Inferior parietal cortex (tissue), 1 donor: ENCODE measurements around the gene MACROH2A2.
"Not testable (repeated sequence)": the region's sequence is repeated elsewhere in the genome, so short reads cannot be mapped to it uniquely, and the experiment has no call there.

ENCODE experiments used
- DNase-seq: peaks from one replicate; pipeline ENCODE4 v3.0.0-alpha.2; 2016; ENCODE audit errors: extremely low spot score

Gene MACROH2A2

DNA sequence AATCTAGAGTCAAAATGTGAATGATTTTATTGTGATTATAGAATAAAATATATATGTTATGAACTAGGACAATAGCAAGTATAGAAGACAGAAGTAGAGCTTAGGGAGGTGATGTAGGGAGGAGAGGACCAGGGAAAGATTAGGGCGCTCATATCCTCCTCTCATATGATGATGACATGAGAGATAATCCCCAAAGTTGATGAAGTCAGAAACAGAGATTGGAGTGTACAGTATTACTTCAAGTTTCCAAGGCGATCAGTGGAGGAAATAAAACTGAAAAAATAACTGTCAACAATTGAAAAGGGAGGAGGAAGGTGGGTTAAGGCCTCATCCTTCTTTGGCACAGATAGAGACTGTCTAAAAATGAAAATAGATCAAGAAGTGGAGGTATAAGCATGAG lies 14.9 kb downstream of the MACROH2A2 start:
- no peak for DNase-seq

DNA sequence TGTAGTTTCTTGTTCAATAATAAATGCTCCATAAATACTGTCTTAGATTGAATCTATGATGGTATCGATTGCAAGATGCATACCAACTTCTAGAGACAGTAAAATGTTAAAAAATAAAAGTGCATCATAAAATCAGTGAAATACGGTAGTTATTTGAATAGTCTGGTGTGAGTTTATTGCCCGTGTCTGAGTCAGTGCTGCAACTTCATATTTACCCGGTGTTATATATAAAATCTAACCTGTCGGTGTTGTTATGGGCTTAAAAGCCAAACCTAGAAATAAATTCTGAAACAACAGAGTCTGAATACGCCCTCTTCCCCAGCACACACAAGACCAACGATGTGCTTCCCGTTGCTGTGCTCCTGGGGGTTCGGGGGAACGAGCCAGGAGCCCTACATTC lies 16.3 kb downstream of the MACROH2A2 start:
- no peak for DNase-seq

DNA sequence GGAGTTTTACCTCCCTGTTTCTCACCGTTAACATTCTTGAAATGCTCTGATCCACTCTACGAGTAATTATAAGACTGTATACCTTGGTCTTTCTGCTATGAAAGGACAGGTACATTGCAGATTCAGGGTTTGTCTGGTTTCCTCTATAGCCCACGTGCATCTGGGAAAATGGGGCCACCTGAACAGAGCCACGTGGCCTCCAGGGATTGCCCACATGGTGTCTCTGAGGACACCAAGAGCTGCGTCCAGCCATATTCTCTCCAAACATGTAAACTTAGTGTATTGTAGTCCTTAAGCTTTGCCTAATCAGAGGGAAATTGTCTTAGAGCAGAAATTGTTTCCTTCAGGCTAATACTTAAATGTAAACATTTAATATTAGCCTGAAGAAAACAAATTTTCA lies 16.7 kb downstream of the MACROH2A2 start:
- DNase-seq, result no peak

DNA sequence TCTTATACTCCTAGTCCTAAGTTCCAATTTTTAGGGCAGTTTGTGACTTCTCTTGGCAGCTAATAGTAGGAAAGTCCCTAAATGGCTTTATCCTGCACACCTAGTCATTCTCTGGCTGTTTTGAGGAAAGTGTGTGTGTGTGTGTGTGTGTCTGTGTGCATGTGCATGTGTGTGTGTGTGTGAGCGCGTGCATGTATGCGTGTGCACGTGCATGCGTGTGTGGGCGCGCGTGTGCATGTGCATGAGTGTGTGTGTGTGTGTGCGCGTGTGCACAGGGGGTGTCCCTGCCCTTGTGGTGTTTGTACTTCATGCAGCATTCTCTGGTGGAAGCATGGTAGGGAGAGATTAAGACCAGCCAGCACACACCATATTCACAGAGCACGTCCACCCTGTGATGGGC lies 18.2 kb downstream of the MACROH2A2 start:
- DNase-seq, result no peak

DNA sequence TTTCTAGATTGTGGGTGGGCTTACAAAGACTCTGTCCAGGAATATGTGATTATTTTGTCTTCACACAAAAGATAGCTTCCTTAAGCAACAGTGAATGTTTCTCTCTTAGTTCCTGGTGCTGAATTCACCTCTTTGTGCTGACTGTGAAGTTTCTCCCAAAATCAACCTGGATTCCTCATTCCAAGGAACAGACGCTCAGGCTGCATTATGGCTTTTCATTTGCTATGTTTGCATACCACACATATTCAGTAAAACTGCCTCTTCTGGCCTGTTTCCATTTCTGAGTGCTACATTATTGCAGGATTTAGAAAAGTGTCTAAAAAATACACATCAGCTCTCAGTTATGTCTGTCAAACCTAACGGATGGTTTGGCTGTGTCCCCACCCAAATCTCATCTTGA lies 21.5 kb downstream of the MACROH2A2 start:
- DNase-seq, result no peak

DNA sequence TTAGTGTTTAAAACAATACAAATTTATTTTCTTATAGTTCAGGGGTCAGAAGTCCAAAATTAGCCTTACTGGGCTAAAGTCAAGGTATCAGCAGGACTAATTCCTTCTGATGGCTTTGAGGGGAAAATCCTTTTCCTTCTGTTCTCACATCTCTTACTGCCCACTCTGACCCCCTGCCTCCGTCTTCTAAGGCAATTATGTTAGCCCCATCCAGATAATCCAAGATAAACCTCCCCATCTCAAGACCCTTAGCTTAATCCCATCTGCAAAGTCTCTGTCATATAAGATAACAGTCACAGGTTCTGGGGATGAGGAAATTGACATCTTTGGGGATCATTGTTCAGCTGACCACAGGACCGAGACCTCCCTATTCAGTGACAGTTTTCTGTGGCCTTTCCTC lies 22.3 kb downstream of the MACROH2A2 start:
- DNase-seq, result no peak

DNA sequence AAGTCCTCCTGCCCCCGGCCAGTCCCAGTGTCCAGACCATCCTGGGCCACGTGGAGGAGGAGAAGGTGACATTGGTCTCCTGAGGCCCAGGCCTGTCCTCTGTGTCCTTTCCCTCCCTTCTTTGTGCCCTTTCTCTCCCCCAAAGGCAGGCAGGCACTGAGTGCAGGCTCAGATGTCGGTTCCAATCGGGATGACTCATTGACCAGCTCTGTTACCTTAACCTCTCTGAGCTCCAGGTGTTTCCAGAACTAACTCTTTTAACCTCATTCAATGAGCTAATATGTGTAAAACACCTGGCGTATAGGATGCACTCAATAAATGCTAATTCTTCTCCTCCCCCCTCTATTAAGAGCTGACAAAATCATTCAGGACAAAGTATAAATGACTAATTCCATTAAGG lies 25.7 kb downstream of the MACROH2A2 start:
- DNase-seq, result no peak

DNA sequence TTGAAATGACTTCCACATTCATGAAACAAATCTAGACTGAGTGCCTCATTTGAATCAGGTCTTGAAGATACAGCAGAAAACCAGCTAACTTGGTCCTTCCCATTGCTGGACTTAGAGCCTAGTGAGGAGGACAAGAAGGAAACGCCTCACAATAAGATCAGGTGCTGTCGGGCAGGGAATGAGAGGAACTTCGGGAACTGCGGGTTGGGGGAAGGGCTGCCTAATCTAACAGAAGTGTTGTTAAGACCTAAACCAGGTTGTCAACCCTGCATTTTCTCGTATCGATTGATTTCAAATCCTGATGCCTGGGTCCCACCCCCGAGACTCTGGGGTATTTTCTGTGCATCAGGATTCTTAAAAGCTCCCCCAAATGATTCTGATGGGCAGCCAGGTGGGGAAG lies 26.3 kb downstream of the MACROH2A2 start:
- DNase-seq, result no peak

DNA sequence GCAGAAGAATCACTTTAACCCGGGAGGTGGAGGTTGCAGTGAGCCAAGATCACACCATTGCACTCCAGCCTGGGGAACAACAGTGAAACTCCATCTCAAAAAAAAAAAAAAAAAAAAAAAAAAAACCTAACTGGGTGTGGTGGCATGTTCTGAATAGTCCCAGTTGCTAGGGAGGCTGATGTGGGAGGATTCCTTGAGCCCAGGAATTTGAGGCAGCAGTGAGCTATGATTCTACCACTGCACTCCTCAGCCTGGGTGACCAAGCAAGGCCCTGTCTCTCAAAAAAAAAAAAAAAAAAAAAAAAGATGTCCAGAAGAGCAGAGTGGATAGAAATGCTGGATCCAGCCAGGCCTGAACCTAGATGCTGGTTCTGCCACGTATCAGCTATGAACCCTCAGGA lies 28.1 kb downstream of the MACROH2A2 start:
- DNase-seq, result not testable (repeated sequence)

DNA sequence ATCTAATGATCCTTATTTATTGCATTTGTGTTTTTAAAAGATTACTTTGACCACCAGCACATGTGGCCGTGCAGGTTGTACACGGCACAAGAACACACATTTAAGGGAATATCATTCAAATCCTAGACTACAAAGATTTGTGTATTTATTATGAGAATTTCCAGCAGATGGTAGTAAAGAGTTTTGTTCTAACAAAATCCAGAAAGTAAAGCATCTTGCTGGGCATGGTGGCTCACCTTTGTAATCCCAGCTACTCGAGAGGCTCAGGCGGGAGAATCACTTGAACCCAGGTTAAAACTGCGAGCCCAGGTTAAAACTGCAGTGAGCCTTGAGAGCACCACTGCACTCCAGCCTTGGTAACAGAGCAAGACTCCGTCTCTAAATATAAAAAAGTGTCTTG lies 31.5 kb downstream of the MACROH2A2 start:
- no peak for DNase-seq

DNA sequence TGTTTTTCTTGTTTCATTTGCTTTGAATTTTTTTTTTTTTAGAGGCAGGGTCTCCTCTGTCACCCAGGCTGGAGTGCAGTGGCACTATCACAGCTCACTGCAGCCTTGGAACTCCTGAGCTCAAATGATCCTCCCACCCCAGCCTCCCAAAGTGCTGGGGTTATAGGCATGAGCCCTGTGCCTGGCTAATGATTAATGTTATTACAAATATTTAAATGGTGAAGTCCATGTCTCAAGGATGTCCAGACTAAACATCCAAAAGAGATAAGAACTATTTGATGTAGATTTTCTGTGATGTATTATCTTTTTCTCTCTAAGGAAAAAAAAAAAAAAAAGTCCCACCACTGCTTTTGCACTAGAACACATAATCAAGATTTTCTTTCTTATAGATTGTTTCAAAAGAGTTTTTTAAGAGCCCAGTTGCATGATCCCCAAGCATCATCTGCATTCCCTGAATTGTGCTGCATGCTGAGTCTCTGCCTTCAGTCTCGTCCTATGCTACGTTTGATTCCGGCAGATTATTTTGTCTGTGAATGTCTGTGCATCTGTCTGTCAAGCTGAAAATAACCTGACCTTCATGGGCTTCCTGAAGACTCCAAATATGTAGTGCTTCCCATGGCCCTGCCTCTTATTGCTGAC lies 33.4 kb downstream of the MACROH2A2 start:
- DNase-seq, result no peak

DNA sequence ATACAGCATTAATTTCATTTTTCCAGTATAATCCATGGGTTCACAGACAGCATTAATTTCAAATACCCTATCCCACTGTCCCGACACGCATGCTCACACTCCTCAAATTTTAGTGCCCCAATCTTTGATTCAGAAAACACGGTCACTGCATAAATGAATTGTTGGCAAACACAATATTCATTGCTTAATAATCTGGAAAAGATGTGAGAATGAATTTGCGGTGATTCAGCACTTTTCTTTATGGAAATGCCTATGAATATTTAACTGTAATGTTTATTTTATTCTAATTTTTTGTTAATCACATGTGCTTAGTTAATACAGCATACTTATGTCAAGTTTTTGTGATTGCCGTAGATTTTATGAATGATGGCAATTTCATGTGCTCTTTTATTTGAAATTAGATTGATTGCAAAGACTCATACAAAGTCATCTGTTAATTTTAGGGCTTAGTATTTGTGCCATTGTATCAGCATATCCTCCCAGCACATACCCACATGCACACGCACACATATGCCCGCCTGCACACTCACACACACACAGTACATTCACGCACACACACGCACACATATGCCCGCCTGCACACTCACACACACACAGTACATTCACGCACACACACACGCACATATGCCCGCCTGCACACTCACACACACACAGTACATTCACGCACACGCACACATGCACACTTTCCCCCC lies 35.1 kb downstream of the MACROH2A2 start:
- no peak for DNase-seq

DNA sequence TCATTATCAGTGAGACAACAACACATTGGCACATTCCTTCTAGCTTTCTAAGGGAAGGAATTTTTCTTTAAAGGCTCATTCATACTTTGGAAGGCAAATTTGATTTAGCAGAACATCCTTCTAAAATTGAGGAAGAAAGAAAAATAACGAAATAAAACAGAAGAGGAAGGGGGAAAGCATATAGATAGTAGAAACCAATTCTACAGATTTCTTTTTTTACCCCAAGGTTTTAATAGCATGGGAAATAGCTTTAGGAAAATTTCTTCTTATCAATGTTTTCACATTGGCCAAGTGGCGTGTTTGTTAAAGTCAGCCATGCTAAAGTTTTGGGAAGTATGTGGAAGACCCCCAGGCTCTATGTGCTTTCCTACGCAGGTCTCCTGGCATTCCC lies 35.7 kb downstream of the MACROH2A2 start:
- DNase-seq, result no peak

DNA sequence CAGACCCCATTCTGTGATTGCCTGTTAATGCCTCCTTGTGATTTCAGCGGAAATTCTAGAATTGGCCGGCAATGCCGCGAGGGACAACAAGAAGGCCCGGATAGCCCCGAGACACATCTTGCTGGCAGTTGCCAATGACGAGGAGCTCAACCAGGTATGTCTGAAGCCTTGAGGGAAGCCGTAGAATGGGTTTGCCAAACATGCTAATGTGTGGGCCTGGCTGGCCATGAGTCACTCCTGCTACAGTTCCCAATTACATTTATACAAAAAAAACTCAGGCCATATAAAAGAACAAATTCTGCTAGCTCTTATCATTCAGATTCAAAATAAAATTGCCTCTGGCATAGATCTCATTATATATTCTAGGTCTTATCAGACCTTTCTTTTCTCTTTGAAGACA lies 37.4 kb downstream of the MACROH2A2 start:
- no peak for DNase-seq

DNA sequence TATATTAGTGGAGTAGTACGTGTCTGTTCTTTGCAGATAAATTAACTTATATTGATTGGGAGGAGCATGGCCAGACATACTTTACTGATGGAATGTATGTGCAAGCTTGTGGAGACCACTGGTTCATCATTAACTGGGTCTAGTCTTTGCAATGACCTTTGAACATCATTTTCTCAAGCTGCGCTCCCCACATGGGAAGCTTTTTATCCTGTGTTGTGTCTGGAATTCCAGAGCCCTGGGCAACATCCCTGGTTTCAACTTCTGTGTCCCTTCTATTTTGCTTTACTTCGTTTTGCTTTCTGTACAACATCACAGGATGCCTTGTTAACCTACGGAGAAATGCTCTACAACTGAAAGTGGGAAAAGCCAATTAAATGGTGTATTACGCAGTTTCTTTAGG lies 38.3 kb downstream of the MACROH2A2 start:
- DNase-seq, result no peak

DNA sequence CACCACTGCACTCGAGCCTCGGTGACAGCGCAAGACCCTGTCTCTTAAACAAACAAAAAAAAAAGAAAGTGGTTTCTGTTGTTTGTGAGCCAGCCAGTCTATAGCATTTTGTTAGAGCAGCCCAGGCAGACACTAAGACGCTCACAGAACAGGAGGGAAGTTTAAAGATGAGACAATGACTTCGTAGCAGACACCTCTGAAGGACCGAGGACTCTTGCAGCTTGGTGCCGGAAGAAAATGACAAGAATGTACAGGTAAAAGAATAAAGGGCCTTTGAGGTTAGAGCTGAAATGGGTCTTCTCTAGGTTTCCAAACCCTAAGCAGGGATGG lies 39.7 kb downstream of the MACROH2A2 start:
- no peak for DNase-seq

DNA sequence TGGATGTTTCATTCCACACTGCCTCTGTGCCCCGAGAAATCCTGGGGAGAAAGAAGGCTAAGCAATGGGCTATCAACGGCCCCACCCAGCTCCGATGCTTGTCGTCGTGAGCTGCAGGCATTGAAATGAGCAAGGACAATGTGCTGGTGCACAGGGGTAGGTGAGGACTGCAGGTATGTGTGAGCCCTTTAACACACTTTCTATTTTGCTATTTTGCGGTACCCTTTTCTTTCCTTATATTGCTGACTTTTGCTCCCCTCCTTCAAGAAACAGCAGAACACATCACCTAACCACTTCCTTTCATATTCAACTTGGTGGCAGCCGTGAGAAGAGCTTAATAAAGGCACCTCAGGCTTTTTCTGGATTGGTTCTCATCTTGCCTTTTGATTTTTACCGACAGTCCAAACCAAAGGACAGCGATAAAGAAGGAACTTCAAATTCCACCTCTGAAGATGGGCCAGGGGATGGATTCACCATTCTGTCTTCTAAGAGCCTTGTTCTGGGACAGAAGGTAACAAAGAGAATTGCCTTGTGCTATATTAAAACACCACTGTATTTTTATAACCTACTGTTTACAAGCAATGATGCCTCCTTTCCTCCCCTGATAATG lies 40.8 kb downstream of the MACROH2A2 start:
- DNase-seq, result no peak

DNA sequence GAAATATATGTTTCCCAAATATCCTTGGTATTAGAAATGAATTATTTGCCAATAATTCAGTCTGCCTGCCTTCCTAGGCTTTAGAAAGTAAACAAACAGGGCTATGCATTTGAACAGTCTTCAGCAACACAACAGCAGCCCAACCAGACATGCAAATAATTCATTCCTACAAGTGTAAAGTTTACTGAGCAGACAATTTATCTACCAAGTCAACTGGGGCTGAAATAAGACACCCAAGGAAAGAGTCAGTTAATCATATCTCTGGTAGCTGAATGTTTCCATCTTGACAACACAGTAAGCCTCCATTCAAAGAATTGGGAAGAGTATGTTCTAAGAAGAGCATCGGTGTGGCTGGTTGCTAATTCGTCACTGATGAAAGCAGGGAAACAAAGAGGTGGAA lies 41.6 kb downstream of the MACROH2A2 start:
- DNase-seq, result no peak

DNA sequence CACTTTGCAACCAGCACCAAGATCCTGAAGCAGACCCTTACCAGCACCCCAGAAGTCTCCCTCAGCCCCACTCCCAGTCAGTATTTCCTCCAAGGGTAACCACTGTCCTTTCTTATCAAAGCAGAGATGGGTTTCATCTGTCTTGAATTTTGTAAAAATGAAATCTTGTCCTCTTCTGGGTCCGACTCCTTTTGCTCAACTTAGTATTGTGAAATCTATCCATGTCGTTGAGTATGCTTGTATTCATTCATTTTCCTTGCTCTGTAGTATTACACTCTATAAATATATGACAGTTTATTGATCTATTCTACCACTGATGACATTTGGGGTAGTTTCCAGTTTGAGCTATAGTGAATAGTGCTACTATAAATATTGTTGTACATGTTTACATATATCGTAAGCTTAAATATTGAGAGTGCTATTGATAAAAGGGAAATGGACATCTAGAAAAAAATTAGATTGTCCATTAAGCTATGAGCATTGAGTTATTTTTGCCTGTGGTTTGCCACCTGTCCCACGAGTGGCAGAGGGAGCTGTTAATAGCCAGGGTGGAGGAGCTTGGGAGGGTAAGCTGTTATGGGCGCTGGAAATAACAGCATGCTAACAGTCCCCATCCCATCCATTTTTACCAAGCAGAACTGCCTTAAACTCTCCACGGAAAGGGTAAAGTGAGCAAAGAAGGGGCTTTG lies 43.5 kb downstream of the MACROH2A2 start:
- no peak for DNase-seq

DNA sequence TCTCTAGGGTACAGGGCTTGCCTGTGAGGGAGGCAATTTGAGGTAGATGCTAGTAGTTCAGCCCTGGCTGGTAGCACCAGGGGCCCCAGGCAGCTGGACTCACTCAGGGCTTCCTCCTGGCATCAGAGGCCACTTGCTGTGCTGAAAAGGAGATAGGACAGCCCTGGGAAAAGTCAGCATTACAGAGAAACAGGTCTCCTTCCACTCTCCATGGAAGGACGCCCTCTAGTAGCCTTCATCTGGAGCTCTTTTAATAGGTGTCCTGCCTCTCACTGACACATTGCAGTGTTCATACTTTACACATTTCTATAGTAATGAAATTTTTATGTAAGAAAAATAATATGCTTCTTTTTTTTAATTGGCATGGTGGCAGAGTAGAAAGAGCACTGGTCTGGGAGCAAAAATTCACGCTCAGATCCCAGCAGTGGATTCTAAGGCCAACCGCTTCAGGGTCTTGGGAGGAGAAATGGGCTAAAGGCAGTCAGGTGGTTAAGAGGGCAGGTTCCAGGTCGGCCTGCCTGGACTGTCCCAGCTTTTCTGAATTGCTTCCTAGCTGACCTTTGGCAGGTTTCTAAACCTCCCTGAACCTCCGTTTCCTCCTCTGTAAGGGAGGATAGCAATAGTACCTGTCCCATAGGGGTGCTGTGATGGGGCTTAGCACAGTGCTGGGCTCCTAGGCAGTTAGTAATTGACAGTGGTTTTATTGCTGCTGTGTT lies 44.2 kb downstream of the MACROH2A2 start:
- no peak for DNase-seq

DNA sequence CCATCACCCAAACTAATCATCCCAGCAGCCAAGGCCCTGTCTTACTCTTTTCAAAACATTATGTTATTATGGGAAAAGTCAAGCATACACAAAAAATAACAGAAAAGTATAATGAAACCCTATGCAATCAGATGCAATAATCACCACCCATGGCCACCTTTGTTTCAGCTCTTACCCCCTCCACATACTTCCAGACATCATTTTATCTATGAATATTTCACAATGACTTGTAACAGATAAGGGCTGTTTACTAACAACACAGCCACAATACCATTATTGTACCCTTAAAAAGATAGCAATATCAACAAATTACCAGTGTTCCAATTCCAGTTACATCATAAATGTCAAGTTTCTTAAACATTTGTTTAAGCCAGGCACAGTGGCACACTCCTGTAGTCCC lies 44.8 kb downstream of the MACROH2A2 start:
- DNase-seq, result no peak

DNA sequence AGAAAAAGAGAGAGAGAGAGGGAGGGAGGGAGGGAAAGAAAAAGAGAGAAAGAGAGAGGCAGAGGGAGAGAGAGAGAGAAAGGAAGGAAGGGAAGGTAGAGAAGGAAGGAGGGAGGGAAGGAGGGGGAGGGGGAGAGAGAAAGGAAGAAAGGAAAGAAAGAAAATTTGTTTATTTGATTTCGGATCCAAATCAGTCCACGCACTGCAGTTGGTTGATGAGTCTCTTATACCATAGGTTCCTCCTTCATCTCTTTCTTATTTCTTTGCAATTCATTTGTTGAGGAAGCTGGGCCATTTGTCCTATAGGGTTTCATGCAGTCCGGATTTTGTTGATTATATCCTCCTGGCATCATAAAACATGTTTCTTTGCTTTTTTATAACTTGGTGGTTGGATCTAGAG lies 45.6 kb downstream of the MACROH2A2 start:
- no peak for DNase-seq
